Activated CD4-positive, alpha-beta memory T cell treated with anti-CD3 and anti-CD28 coated beads, Interleukin-2, amount 10 ng/mL, durations not matched to agents 7 days and 5 days (primary cell): ENCODE results near the gene DNAJC30. TPM values are rescaled to one million over a fixed set of nuclear protein-coding genes. Genes with fewer than 3 reads are reported as not detected.
"Not testable (repeated sequence)": the region's sequence is repeated elsewhere in the genome, so short reads cannot be mapped to it uniquely, and the experiment has no call there.

Experiments used
- CTCF ChIA-PET: fragments of 350-600 bp; sonication (Branson Sonifier 250); formaldehyde crosslinking; loops from one replicate; lab custom pipeline; 2021; ENCODE audit warnings: antibody characterized with exemption, inconsistent platforms; lab: Charles Lee
- POLR2A ChIA-PET: fragments of 350-600 bp; sonication (Branson Sonifier 250); formaldehyde crosslinking; loops from one replicate; lab custom pipeline; 2021; ENCODE audit warnings: antibody characterized with exemption; lab: Charles Lee
- DNase-seq: peaks from one replicate; pipeline ENCODE4 v3.0.0-alpha.2; 2020
- H3K27ac Mint-ChIP-seq: one replicate; pipeline ENCODE4 v1.8.0; 2021; ENCODE audit warnings: mild to moderate bottlenecking, mixed read lengths
- H3K27me3 Mint-ChIP-seq: one replicate; pipeline ENCODE4 v1.8.0; 2021; ENCODE audit warnings: mixed read lengths
- H3K36me3 Mint-ChIP-seq: one replicate; pipeline ENCODE4 v1.8.0; 2021; ENCODE audit warnings: low read depth, mixed read lengths
- H3K4me1 Mint-ChIP-seq: one replicate; pipeline ENCODE4 v1.8.0; 2021; ENCODE audit warnings: mixed read lengths
- H3K4me3 Mint-ChIP-seq: one replicate; pipeline ENCODE4 v1.8.0; 2021; ENCODE audit warnings: mild to moderate bottlenecking, mixed read lengths
- H3K9me3 Mint-ChIP-seq: one replicate; pipeline ENCODE4 v1.8.0; 2021; ENCODE audit warnings: mixed read lengths
- total RNA-seq, 2 experiments: library from RNA; stranded (reverse); gene quantifications; one replicate each; pipeline ENCODE4 v1.2.3, GENCODE V29; 2021

The DNAJC30 gene
- total RNA-seq, 2 experiments from 2014 or later, result 5.9 to 6.4 TPM

GRCh38 chr7:73676062-73676461 is 7.2 kb downstream of the DNAJC30 start:
- DNase-seq, H3K4me3 Mint-ChIP-seq, H3K27me3 Mint-ChIP-seq, H3K9me3 Mint-ChIP-seq, POLR2A ChIA-PET, H3K4me1 Mint-ChIP-seq, H3K27ac Mint-ChIP-seq, CTCF ChIA-PET: not testable (repeated sequence)
- H3K36me3 Mint-ChIP-seq, result peaks cover 11% of the 10 kb centered on the region

GRCh38 chr7:73674468-73675124 is 8.7 kb downstream of the DNAJC30 start:
- Mint-ChIP-seq H3K27me3 (peaks cover 10% of the 10 kb centered on the region), H3K4me3 (no peak overlapping the region)
- POLR2A ChIA-PET, result no interaction called here

DNA sequence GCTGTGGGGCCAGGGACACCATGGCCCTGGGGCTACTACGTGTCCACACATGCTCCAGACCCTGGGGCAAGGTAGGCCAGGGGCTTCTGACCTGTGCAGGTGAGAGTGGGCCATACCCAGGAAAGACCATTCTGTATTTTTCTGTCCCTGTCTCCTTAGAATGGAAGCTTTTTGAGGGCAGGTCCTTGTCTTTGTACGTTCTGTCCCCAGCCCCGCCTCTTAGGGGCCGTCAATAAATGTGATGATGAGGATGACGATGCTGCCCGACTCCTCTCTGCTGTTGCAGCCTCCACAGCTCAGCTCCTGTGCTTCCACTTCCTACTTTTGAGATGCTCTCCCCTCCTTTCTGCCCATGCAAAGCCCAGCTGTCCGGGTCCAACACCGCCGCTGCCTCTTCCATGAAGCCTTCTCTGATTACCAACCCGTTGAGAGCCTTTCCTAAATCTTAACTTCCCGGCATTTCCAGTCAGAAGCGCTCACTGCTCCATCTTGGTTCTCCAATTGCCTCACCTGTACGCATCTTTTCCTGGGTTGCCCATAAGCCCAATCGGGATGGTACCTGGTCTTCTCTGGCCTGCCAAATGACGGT is 11.3 kb downstream of the DNAJC30 start:
- CTCF ChIA-PET, result no interaction called here
- POLR2A ChIA-PET, result no interaction called here
- no peak overlapping the region for H3K4me3 Mint-ChIP-seq
- no peaks in the 10 kb centered on the region for H3K9me3 Mint-ChIP-seq
- H3K4me1 Mint-ChIP-seq, result peaks cover 7% of the 10 kb centered on the region
- peaks cover 19% of the 10 kb centered on the region for H3K27me3 Mint-ChIP-seq
- DNase-seq, result no peak
- no peaks in the 10 kb centered on the region for H3K36me3 Mint-ChIP-seq
- H3K27ac Mint-ChIP-seq, result no peak overlapping the region

More at GRCh38 chr7:73674468-73675124, 8.7 kb downstream of the DNAJC30 start:
- Mint-ChIP-seq H3K36me3 (peaks cover 9% of the 10 kb centered on the region), H3K4me1 (no peaks in the 10 kb centered on the region), H3K9me3 (no peaks in the 10 kb centered on the region), H3K27ac (no peak overlapping the region)
- CTCF ChIA-PET, result interaction anchor here (1.1 kb wide), 1 partner anchor 68 kb away, joined by 3 read pairs; no protein-coding TSS in a partner anchor
- DNase-seq, result no peak

- no peak overlapping the region for H3K27ac Mint-ChIP-seq
- H3K4me3 Mint-ChIP-seq, result no peak overlapping the region
- ChIA-PET POLR2A (no interaction called here), CTCF (interaction anchor here (0.6 kb wide), 1 partner anchor 184 kb away, joined by 3 read pairs; no protein-coding TSS in a partner anchor)
- H3K27me3 Mint-ChIP-seq, result peaks cover 19% of the 10 kb centered on the region
- peaks cover 7% of the 10 kb centered on the region for H3K4me1 Mint-ChIP-seq
- H3K9me3 Mint-ChIP-seq, result no peaks in the 10 kb centered on the region
- DNase-seq, result no peak
- no peaks in the 10 kb centered on the region for H3K36me3 Mint-ChIP-seq
Observed at GRCh38 chr7:73671322-73671661, 12.0 kb downstream of the DNAJC30 start.

GRCh38 chr7:73669858-73670385 is 13.3 kb downstream of the DNAJC30 start:
- Mint-ChIP-seq H3K36me3 (no peaks in the 10 kb centered on the region), H3K27ac (no peak overlapping the region), H3K4me3 (no peak overlapping the region), H3K27me3 (peaks cover 29% of the 10 kb centered on the region), H3K9me3 (no peaks in the 10 kb centered on the region), H3K4me1 (peaks cover 8% of the 10 kb centered on the region)
- ChIA-PET POLR2A (no interaction called here), CTCF (interaction anchor here (0.6 kb wide), 1 partner anchor 66 kb away, joined by 3 read pairs; no protein-coding TSS in a partner anchor)
- DNase-seq, result no peak

DNA sequence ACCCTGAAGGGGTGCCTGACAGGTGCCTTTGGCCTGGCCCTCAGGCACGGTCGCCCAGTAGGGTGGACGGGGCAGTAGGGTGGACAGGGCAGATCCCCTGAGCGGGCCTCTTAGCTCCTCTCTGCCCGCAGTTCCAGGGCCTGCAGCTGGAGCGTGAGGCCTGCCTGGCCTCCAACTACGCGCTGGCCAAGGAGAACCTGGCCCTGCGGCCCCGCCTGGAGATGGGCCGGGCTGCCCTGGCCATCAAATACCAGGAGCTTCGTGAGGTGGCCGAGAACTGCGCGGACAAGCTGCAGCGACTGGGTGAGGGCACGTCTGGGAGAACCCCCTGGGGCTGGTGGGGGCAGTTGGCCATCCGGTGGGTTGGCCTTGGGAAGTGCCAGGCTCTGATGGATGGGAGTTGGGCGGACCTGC is 14.0 kb downstream of the DNAJC30 start:
- H3K27me3 Mint-ChIP-seq, result peaks cover 33% of the 10 kb centered on the region
- no peak overlapping the region for H3K4me3 Mint-ChIP-seq
- no peak for DNase-seq
- H3K36me3 Mint-ChIP-seq, result no peaks in the 10 kb centered on the region
- CTCF ChIA-PET, result no interaction called here
- no peaks in the 10 kb centered on the region for H3K9me3 Mint-ChIP-seq
- H3K27ac Mint-ChIP-seq, result no peak overlapping the region
- POLR2A ChIA-PET, result interaction anchor here (1.5 kb wide), 1 partner anchor 15 kb away, joined by 5 read pairs; the partner anchor contains the start of gene BUD23
- H3K4me1 Mint-ChIP-seq, result peaks cover 10% of the 10 kb centered on the region

DNA sequence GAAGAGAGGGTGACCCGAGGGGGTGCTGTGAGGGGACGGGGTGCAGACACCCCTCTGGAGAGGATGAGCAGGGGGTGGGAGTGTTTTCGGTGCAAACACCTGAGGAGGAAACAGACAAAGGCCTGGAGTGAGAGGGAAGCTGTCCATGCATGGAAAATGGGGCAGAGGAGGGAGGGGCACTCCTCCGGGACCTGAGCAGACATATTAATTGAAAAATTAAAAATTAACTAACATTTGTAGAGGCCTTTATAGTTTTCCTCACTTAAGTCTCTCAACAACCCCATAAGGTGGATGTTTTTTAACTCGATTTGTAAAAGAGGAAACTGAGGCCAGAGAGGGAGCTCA is 14.4 kb downstream of the DNAJC30 start:
- peaks cover 37% of the 10 kb centered on the region for H3K27me3 Mint-ChIP-seq
- no peak overlapping the region for H3K4me3 Mint-ChIP-seq
- CTCF ChIA-PET, result no interaction called here
- peaks cover 12% of the 10 kb centered on the region for H3K4me1 Mint-ChIP-seq
- DNase-seq, result no peak
- no peak overlapping the region for H3K27ac Mint-ChIP-seq
- POLR2A ChIA-PET, result interaction anchor here (1.1 to 1.5 kb wide), 2 partner anchors 15 to 147 kb away, joined by 5 read pairs; partner anchors contain the start of genes BAZ1B and BUD23
- no peaks in the 10 kb centered on the region for H3K9me3 Mint-ChIP-seq
- H3K36me3 Mint-ChIP-seq, result no peaks in the 10 kb centered on the region

GRCh38 chr7:73668103-73668885 is 15.0 kb downstream of the DNAJC30 start:
- Mint-ChIP-seq H3K9me3 (peaks cover under 1% of the 10 kb centered on the region), H3K27me3 (peaks cover 38% of the 10 kb centered on the region), H3K4me1 (peaks cover 12% of the 10 kb centered on the region), H3K36me3 (peaks cover under 1% of the 10 kb centered on the region), H3K4me3 (peak overlapping the region; percentile 26), H3K27ac (no peak overlapping the region)
- CTCF ChIA-PET, result interaction anchor here (0.8 to 1.1 kb wide), 3 partner anchors 16 to 70 kb away, joined by 3 to 6 read pairs (median 3); partner anchors contain the start of gene ABHD11
- DNase-seq, result no peak
- POLR2A ChIA-PET, result interaction anchor here (0.9 to 1.5 kb wide), 3 partner anchors 16 to 147 kb away, joined by 3 to 5 read pairs (median 5); partner anchors contain the start of genes BAZ1B and BUD23

DNA sequence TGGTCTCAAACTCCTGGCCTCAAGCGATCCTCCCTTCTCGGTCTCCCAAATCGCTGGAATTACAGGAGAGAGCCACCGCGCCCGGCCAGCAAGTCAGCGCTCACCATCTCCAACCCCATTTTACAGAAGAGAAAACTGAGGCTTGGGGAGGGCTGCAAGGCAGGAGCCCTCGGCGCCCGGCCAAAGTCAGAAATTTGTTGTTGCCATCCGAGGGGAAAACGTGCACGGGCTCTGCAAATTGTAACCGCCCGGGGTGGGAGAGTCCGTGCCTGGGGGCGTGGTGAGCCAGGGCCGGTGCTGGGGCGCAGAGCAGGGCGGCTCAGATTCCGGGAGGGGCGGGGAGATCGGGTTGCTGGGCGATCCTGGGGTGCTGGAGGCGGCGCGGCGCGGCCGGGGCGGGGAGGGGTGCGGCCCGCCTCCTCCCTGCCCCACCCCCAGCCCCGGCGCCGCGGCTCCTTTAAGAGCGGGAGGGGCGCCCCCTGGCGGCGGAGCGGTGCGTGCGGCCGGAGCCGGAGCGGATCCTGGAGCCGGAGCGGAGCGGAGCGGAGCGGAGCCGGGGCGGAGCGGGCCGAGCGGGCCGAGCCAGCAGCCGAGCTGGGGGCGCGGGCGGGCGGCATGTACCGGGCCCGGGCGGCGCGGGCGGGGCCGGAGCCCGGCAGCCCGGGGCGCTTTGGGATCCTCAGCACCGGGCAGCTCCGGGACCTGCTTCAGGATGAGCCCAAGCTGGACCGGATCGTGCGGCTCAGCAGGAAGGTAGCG is 15.7 kb downstream of the DNAJC30 start, which contains the start of gene VPS37D:
Gene VPS37D, plus strand, starts transcription at position 488 of the 759 bp plus-strand sequence. Its CDS starts 128 bp downstream, at position 616.
- Mint-ChIP-seq H3K36me3 (peaks cover 4% of the 10 kb centered on the region), H3K27ac (no peak within 1 kb of the TSS), H3K4me3 (peak within 1 kb of the TSS; percentile 64), H3K9me3 (peaks cover 5% of the 10 kb centered on the region), H3K27me3 (peaks cover 43% of the 10 kb centered on the region), H3K4me1 (peaks cover 12% of the 10 kb centered on the region)
- ChIA-PET POLR2A (interaction anchor here (0.9 to 1.5 kb wide), 3 partner anchors 16 to 146 kb away, joined by 3 to 5 read pairs (median 5); partner anchors contain the start of genes BAZ1B and BUD23), CTCF (interaction anchor here (0.7 to 1.2 kb wide), 5 partner anchors 12 to 71 kb away, joined by 3 to 7 read pairs (median 3); partner anchors contain the start of gene ABHD11)
- peak; percentile 93 for DNase-seq

DNA sequence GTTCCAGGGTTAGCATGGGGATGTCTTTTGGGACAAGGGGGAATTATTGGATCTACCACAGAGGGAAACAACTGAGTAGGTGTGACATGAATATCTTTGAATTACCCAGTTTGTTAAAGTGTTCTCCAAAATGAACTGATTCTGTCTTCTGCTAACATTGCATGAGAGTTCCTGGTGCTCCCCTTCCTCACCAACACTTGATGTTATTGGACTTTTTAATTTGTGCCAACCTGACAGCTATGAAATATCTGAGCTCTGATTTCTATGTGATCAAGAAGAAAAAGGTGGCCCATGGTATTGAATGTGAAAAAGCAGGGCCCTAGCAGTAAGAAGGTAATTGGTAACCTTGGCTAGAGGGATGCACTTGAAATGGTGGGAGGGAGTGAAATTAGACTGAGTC is 20.2 kb downstream of the DNAJC30 start:
- POLR2A ChIA-PET, result no interaction called here

GRCh38 chr7:73660594-73660993 is 22.7 kb downstream of the DNAJC30 start:
- DNase-seq, H3K4me1 Mint-ChIP-seq, POLR2A ChIA-PET, H3K9me3 Mint-ChIP-seq, H3K4me3 Mint-ChIP-seq, H3K36me3 Mint-ChIP-seq, H3K27ac Mint-ChIP-seq: not testable (repeated sequence)
- CTCF ChIA-PET, result interaction anchor here (1.0 kb wide), 1 partner anchor 54 kb away, joined by 3 read pairs; no protein-coding TSS in a partner anchor
- peaks cover 25% of the 10 kb centered on the region for H3K27me3 Mint-ChIP-seq

More for the DNA sequence above, 20.2 kb downstream of the DNAJC30 start:
- Mint-ChIP-seq H3K4me3 (no peak overlapping the region), H3K9me3 (peaks cover 5% of the 10 kb centered on the region), H3K27me3 (peaks cover 30% of the 10 kb centered on the region), H3K4me1 (peaks cover 8% of the 10 kb centered on the region), H3K27ac (no peak overlapping the region), H3K36me3 (peaks cover 4% of the 10 kb centered on the region)
- CTCF ChIA-PET, result interaction anchor here (0.7 kb wide), 1 partner anchor 74 kb away, joined by 4 read pairs; no protein-coding TSS in a partner anchor
- DNase-seq, result no peak

DNA sequence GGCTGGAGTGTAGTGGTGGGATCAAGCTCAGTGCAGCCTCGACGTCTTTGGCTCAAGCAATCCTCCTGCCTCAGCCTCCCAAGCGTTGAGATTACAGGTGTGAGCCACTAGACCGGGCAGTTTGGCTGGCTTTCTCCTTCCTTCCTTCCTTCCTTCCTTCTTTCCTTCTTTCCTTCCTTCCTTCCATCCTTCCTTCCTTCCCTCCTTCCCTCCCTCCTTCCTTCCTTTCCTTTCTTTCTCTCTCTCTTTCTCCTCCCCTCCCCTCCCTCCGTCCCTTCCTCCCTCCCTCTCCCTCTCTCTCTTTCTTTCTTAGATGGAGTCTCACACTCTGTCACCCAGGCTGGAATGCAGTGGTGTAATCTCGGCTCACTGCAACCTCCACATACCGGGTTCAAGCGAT is 23.3 kb downstream of the DNAJC30 start:
- Mint-ChIP-seq H3K9me3 (peaks cover 5% of the 10 kb centered on the region), H3K27ac (no peak overlapping the region)
- CTCF ChIA-PET, result interaction anchor here (1.0 to 1.1 kb wide), 2 partner anchors 54 to 74 kb away, joined by 3 read pairs; no protein-coding TSS in a partner anchor

More for the DNA sequence above, 23.3 kb downstream of the DNAJC30 start:
- Mint-ChIP-seq H3K4me3 (no peak overlapping the region), H3K36me3 (peaks cover 4% of the 10 kb centered on the region), H3K27me3 (peaks cover 26% of the 10 kb centered on the region), H3K4me1 (peaks cover 3% of the 10 kb centered on the region)
- DNase-seq, result no peak
- POLR2A ChIA-PET, result no interaction called here
